HTR-8/SVneo (cell line): Measurements from ENCODE around the gene CLIP1.
"Not testable (repeated sequence)": the region's sequence is repeated elsewhere in the genome, so short reads cannot be mapped to it uniquely, and the experiment has no call there.

Experiments used
- DNase-seq: peaks from one replicate; pipeline ENCODE4 v3.0.0; 2011; ENCODE audit warnings: low spot score, mixed read lengths; ENCODE audit not compliant: insufficient read length
- FAIRE-seq: peaks from 2 replicates; lab custom pipeline; 2011; peaks lifted over from hg19 to GRCh38; lab: Jason Lieb, UNC

Gene CLIP1

DNA sequence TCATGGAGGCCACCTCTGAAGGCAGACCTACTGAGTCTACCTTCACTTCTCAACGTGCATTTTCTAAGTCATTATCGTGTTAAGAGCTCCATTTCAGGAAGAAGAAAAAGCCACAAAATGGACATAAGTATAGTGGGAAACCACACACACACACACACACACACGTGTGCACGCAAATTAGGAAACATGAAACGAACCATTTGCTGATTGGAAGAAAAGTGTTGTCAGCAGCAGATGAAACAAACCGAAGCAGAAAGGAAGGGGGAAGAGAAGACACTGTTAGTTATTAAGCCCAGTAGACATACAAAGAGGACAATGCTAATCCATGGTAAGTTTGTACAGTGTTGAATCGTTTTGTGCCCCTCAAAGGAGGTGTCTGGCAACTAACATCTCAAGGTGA lies 146.2 kb downstream of the CLIP1 start:
- no peak for DNase-seq

DNA sequence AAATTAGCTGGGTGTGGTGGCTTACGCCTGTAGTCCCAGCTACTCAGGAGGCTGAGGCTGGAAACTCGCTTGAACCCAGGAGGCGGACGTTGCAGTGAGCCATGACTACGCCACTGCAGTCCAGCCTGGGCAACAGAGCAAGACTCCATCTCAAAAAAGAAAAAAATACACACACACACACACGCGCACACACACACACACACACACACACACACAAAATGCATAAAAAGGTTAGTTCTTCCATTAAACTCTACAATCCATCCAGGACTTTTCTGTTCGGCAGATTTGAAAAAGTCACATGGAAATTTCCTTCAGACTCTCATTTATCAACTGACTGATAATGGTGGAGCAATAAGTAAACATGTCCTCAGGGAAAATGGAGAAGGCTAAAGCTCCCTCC lies 147.0 kb downstream of the CLIP1 start:
- FAIRE-seq = no peak
- DNase-seq = no peak

More for the DNA sequence above, 146.2 kb downstream of the CLIP1 start:
- FAIRE-seq = no peak

DNA sequence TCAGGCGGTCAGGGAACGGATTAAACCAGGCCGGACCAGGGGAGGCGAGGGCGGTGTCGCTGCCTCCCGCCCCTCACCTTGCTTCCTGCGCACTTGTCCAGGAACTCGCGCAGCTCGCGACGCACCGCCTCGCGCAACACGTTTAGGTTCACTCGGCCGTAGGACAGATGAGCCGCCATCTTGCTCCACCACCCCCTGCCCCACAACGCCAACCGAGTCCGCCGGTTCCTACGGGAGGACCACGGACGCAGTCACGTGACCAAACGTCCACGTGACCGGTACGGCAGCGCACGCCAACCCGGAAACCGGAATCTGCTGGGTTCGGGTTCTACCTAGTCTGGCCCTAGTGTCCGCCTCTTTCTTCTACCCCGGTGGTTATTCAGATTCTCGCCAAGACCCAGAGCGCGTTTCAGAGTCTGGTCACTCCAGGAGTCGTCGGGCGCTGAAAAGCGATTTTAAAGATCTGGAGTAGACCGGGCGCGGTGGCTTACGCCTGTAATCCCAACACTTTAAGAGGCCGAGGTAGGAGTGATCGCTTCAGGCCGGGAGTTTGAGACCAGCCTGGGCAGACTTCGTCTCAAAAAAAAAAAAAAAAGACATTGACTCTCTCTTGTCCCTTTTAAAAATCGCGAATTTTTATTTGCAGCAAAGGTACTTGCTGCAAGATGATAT lies 156.1 kb downstream of the CLIP1 start, which contains the start of gene VPS33A:
TSS of gene VPS33A (minus strand) at position 265 of the 672 bp plus-strand sequence. CDS start at position 179, 86 bp downstream.
- DNase-seq (peak; percentile 99), FAIRE-seq (peak; percentile 94)

DNA sequence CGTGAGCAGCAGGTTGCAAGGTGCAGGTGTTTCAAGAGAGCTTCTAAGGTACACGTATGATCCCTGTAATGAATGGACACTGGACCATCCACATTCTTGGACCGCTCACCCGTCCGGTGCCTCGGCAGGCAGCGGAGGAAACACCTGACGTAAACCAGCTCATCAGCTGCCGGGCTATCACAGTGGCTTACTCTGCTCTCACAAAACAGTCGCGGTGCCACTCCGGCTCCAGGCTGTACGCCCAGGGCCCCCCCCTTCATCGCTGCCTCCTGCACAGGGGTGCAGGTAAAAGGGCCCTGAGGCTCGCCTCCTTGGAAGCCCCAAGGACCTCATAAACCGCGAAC lies 156.6 kb downstream of the CLIP1 start:
- peak; percentile 24 for DNase-seq
- FAIRE-seq = no peak

DNA sequence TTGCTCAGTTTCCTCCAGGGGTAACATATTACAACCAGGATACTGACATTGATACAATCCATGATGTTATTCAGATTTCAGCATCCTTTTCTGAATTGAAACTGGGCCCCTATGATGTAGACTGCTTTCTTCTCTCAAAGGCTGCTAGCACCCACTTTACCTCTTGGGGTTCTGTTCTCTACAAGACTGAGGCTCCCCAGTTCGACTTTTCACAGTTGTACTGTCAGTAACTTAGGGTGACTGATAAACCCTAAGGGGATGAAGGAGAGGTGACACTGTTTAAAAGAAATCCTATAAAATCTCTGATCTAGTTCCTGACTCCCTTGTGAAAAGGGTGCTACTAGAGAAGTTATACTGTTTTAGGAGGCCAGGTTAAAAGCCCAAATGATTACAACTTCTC lies 157.0 kb downstream of the CLIP1 start:
- no peak for DNase-seq
- no peak for FAIRE-seq

DNA sequence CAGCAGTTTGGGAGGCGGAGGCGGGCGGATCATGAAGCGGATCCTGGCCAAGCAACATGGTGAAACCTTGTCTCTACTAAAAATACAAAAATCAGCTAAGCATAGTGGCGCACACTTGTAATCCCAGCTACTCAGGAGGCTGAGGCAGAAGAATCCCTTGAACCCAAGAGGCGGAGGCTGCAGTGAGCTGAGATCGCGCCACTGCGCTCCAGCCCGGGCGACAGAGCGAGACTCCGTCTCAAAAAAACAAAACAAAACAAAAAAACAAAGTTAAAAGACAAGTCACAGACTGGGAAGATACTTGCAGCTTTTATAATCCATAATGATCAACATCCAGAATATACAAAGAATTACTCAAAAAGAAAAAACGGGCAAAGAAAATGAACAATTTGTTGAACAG lies 161.7 kb downstream of the CLIP1 start:
- FAIRE-seq, DNase-seq: not testable (repeated sequence)

DNA sequence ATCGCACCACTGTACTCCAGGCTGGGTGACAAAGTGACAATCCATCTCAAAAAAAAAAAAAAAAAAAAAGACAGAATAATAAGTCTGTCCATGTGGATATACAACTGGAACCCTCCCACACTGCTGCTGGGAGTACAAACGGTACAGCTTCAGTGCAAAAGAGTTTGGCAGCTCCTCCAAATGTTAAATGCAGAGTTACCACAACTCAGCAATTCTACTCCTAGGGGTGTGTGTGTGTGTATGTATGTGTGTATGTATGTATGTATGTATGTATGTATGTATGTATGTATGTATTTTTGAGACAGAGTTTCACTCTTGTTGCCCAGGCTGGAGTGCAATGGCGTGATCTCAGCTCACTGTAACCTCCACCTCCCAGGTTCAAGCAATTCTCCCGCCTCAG lies 163.5 kb downstream of the CLIP1 start:
- DNase-seq, FAIRE-seq: not testable (repeated sequence)

DNA sequence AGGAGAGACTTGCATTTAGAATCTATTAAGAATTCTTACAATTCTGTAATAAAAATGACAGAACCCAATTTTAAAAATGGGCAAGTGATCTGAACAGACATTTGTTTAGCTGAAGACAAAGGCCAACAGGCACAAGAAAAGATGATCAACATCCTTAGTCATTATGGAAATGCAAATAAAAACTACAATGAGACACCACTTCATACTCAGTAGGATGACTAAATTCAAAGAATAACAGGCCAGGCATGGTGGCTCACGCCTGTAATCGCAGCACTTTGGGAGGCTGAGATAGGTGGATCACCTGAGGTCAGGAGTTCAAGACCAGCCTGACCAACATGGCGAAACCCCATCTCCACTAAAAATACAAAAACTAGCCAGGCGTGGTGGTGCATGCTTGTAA lies 164.0 kb downstream of the CLIP1 start:
- DNase-seq, FAIRE-seq: not testable (repeated sequence)

DNA sequence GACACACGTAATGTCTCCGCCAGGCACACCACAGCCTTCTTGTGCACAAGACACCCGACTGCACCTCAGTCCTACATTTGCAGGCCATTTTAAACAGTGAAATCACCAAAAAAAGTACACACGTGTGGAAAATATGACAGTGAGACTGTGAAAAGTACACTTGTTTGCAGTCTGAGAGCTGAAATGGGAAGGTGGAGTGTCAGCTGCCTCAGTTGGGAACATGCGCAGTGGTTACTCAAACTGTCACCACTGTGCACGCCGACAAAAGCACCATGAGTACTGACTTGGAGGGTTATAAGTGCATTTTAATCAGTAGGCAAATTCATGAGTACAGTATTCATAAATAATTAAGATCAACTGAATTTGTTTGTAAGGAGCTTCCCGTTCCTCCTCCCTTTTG lies 171.9 kb downstream of the CLIP1 start:
- FAIRE-seq (no peak), DNase-seq (no peak)

DNA sequence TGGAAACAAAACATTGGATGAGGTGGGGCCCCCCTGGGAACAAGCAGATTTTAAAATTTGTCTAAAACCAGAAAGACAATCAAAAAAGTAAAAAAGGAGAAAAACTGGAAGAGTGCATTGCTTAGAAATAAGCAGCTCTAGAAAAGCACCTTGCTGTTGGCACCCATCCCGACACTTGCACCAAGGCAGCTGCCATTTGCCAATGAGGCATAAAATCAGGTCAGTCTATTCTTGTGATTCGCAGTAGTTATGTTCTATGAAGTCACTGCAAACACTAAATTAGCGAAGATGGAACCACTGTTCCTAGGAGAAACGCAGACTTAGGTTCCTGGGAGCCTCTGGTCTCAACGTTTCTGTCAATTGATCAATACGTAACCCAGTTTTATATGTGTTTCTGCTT lies 172.4 kb downstream of the CLIP1 start:
- DNase-seq = no peak
- FAIRE-seq = no peak

DNA sequence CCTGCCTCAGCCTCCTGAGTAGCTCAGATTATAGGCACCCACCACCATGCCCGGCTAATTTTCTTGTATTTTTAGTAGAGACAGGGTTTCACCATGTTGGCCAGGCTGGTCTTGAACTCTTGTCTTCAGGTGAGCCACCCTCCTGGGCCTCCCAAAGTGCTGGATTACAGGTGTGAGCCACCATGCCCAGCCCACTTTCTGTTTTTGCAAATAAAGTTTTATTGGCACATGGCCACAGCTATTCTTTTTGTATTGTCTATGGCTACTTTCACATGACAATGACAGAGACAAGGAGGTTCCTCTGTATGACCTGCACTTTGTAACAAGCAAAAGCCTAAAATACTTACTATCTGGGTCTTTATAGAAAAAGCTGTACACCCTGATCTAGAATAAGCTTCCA lies 176.9 kb downstream of the CLIP1 start:
- DNase-seq (no peak), FAIRE-seq (no peak)

DNA sequence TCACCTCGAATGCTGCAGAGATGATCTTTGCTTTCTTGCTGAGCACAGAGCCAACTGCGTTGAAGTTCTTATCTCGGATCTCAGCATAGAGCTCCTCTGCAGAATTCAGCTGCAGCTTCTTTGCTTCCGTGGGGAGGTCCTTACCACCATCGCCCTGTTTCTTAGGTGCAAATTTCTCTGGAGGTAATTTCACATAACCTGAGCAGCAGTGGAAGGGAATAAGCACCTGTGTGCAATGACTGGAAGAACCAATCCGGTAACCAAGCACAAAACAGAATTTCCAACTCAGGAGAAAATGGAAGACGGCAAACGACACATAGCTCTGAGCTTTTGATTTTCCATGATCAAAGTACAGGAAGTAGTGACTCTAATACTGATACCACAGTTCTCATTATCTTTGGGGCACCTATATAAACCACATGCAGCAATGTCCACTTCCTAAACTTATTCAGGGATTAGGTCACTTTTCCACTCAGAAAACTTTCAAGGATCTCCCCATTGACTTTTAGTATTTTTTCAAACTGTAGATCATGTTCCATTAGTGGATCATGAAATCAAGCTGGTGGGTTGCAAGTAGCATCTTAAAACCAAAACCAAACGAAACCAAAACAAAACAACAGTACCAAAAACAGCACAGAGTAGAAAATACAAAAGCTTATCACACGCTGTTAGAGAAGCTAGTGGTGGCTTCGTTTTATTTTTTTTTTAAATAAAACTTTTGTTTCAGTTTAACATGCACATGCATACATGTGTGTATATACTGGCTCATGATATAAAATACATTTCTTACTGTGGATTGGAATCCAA lies 177.7 kb downstream of the CLIP1 start:
- no peak for DNase-seq
- no peak for FAIRE-seq

DNA sequence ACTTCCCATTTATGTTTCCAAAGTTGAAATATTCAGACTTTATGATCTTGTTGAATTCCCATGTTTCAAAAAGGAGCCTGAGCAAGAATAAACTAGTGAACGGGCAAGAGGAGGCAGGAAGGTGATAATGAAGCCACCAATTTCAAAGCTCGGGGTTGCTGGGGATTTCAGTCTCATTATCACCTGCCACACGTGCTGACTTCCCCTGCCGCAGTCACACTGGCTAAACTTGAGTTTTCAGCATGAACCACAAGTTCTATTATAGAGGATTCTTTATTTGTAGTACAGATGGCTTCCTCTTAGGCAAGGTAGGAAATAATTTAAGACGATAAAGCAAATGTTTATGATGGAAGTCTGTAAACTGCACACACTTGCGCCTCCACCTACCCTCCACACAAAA lies 178.5 kb downstream of the CLIP1 start:
- DNase-seq (no peak), FAIRE-seq (no peak)

DNA sequence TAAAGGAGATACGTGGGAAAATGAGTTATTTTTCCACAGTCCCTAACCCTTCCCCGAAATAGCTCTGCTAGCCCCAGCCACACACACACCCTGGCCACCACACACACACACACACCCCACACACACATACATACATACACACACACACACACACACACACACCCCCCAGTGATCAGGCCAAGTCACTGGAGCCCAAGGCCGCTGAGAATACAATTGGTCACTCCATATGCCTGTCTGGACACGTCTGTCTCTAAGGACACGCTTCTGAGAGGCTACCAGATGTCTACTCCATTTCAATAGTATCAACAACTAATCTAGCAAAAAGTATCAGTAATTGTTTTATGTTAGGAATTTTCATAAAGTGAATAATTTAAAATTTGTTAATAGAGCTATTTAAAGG lies 183.6 kb downstream of the CLIP1 start:
- DNase-seq (no peak), FAIRE-seq (no peak)

DNA sequence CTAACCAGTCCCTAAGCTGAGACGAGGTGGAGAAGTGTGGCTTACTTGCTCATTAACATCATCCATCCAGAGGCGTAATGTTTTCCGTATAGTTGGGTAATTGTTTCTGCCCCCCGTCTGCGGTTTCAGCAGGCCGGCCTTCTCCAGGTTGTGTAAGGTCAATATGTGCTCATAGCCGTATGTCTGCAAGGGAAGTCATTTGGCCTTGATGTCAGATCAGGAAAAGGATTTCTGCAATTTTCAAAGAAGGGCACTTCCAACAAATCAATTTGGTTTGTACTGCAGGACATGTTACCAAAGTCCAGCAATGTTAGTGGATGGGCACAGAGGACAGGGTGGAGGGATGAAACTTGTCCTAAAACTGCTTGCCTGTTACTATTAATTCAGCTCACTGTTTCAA lies 186.7 kb downstream of the CLIP1 start:
- FAIRE-seq (no peak), DNase-seq (no peak)

DNA sequence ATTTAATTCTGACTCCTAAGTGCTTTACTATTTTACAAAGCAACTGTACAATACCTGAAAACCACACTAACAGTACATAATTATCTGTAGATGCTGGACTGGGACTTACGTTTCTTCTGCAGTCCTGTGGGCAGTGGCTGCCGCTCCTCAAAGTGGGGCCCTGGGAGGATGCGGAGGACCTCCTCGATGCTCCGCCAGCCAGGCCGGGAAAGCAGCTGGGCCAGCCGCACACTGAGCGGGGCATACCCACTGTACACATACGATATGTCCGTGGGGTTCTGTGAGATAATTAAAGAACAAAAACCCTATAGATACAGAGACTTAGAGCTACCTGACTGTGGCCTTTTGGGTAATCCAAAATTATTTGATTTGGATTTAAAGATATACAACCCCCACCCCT lies 189.8 kb downstream of the CLIP1 start:
- no peak for FAIRE-seq
- no peak for DNase-seq

DNA sequence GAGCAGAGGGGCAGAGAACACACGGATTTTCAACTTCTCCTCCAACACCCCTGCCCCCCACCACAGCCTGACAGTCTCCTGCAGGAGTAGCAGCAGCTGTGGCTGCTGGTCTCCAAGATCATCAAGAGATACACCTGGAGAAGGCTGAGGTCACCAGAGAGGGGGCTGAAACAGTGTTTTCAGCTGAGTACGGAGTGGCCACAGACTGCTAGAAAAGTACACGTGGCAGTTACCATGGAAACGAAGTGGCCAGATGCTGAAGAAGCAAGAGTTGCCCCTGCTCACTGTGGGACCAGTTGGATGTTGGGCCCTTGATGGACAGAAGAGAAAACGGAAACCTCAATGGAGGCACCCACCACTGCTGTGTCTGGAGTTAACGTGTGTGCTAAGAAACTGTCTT lies 191.7 kb downstream of the CLIP1 start:
- no peak for FAIRE-seq
- no peak for DNase-seq

DNA sequence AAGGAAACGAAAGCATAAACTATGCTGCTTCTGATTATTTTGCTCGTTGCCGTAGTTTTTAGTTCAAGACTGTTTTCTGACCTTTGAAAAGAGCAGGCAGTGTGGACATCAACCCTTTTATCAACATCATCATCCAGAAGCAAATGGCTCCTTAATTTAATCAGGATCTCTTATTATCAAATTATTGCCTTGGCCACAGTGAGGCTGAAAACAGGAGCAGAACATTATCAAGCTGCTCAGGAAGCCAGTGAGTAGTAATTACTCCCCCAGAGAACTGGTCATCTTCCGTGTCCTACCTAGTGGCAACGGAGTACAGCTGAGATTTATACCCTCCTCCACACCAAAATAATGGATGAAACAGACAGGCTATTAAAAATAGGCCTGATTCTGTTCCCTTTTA lies 194.4 kb downstream of the CLIP1 start:
- FAIRE-seq = no peak
- DNase-seq = no peak

DNA sequence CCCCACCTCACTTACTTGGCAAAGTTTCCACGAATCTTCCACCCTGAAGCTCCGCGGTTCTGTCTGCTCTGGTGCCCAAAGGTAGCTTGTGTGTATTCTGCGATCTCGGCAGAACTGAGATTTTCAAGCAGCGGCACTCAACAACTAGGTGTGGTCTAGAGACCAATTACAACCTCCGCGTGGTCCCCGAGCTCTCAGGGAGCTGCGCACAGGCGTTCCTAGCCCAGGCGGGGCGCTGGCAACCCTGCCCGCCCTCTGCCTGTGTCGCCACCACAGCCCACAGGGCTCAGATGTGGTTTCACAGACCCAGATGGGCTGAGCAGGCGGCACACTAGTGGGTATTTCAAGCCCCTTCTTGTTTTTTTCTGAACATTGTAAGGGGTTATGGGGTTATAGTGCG lies 195.1 kb downstream of the CLIP1 start:
- FAIRE-seq (no peak), DNase-seq (no peak)

DNA sequence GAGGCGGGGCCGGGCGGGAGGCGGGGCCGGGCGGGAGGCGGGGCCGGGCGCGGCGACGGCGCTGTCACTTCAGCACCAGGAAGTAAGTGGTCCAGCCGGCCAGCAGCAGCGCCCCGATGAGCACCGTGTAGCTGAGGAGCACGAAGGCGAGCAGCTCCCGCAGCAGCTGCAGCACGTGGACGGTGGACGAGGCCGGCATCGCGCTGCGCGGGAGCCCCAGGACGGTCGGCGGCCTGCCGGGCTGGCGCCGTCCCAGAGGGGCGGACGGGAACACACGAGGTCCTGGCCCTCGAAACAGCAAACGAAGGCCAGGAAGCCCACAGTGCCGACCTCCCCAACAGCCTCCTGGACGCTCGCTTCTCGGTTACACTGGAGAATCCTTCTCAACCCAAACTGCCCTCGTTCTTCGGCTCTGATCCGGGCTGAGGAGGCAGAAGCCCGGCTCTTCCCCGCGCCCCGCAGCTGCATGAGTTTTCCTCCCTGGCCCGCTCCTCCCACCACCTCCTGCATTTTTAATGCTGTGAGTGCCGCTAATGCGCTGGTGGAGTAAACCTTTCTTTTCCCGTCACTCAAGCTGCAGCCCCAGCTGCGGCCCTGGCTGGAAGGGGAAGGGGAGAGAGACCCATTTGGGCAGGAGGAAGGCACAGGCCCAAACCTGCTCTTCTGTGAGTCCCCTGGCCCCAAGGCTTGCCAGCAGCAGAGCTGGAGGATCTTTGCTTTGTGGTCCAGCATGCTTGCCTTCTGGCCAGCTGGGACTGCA lies 195.9 kb downstream of the CLIP1 start:
- FAIRE-seq (no peak), DNase-seq (no peak)
